MM.1S (cell line): Measurements from ENCODE around the gene ETV6.
"Not testable (repeated sequence)": the region's sequence is repeated elsewhere in the genome, so short reads cannot be mapped to it uniquely, and the experiment has no call there.

Experiments used
- DNase-seq: peaks from one replicate; pipeline ENCODE4 v3.0.0-alpha.2; 2015
- H2AFZ ChIP-seq: fragments of 300-600 bp; sonication (generic); 2 replicates; pipeline ENCODE4 v1.6.0; 2016; ENCODE audit warnings: antibody characterized with exemption, low read length
- H3F3A ChIP-seq: fragments of 300-600 bp; sonication (generic); 2 replicates; pipeline ENCODE4 v1.6.1; 2016; ENCODE audit warnings: mild to moderate bottlenecking, antibody characterized with exemption, low read length, moderate library complexity, mixed read lengths; ENCODE audit not compliant: insufficient read depth
- H3K27ac ChIP-seq: fragments of 300-600 bp; sonication (generic); 2 replicates; pipeline ENCODE4 v1.5.1; 2016; ENCODE audit warnings: mild to moderate bottlenecking, low read length
- H3K27me3 ChIP-seq: fragments of 300-600 bp; sonication (generic); replicated peaks from 2 replicates; pipeline ENCODE4 v1.6.0; 2016; ENCODE audit warnings: low read length; ENCODE audit not compliant: insufficient read depth
- H3K36me3 ChIP-seq: fragments of 300-600 bp; sonication (generic); replicated peaks from 2 replicates; pipeline ENCODE4 v1.6.1; 2016; ENCODE audit warnings: mild to moderate bottlenecking, low read length, mixed read lengths; ENCODE audit not compliant: insufficient read depth
- H3K4me1 ChIP-seq: fragments of 300-600 bp; sonication (generic); 2 replicates; pipeline ENCODE4 v1.6.1; 2016; ENCODE audit warnings: low read length, mixed read lengths
- H3K4me2 ChIP-seq: fragments of 300-600 bp; sonication (generic); 2 replicates; pipeline ENCODE4 v1.6.0; 2016; ENCODE audit warnings: low read depth, low read length
- H3K4me3 ChIP-seq: fragments of 300-600 bp; sonication (generic); 2 replicates; pipeline ENCODE4 v1.5.1; 2016; ENCODE audit warnings: low read length, mixed read lengths
- H3K79me2 ChIP-seq: fragments of 300-600 bp; sonication (generic); 2 replicates; pipeline ENCODE4 v1.6.1; 2016; ENCODE audit warnings: mixed run types, low read length, mixed read lengths
- H3K9ac ChIP-seq: fragments of 300-600 bp; sonication (generic); 2 replicates; pipeline ENCODE4 v1.6.1; 2016; ENCODE audit warnings: low read length, mixed read lengths
- H3K9me2 ChIP-seq: fragments of 300-600 bp; sonication (generic); replicated peaks from 2 replicates; pipeline ENCODE4 v1.6.1; 2016; ENCODE audit warnings: mild to moderate bottlenecking, low read length, mixed read lengths; ENCODE audit not compliant: insufficient read depth
- H3K9me3 ChIP-seq: fragments of 300-600 bp; sonication (generic); replicated peaks from 2 replicates; pipeline ENCODE4 v1.6.1; 2016; ENCODE audit warnings: mild to moderate bottlenecking, low read length, mixed read lengths; ENCODE audit not compliant: insufficient read depth
- H4K20me1 ChIP-seq: fragments of 300-600 bp; sonication (generic); 2 replicates; pipeline ENCODE4 v1.6.1; 2016; ENCODE audit warnings: mild to moderate bottlenecking, low read length, moderate library complexity, mixed read lengths; ENCODE audit not compliant: insufficient read depth
- CTCF ChIP-seq: fragments of 300-600 bp; sonication (generic); IDR thresholded peaks from 2 replicates; pipeline ENCODE4 v1.5.1; 2016; ENCODE audit warnings: antibody characterized with exemption, low read length, mixed read lengths
- EZH2 ChIP-seq: fragments of 300-600 bp; sonication (generic); optimal IDR thresholded peaks from 2 replicates; pipeline ENCODE3; 2017; ENCODE audit warnings: low read depth, mild to moderate bottlenecking, antibody characterized with exemption, low read length, mixed read lengths
- EZH2phosphoT487 ChIP-seq: fragments of 300-600 bp; sonication (generic); IDR thresholded peaks from 2 replicates; pipeline ENCODE4 v1.6.1; 2018; ENCODE audit warnings: antibody characterized with exemption, low read length

The ETV6 gene

GRCh38 chr12:11628353-11628752 is 21.1 kb upstream of the ETV6 start:
- Histone ChIP-seq H4K20me1 (no peaks in the 10 kb centered on the region), H3K27ac (no peak overlapping the region), H3F3A (no peaks in the 10 kb centered on the region), H3K27me3 (no peaks in the 10 kb centered on the region), H2AFZ (no peak overlapping the region), H3K9ac (no peak overlapping the region), H3K4me1 (no peaks in the 10 kb centered on the region), H3K36me3 (no peaks in the 10 kb centered on the region), H3K79me2 (no peaks in the 10 kb centered on the region), H3K9me3 (no peaks in the 10 kb centered on the region), H3K4me2 (no peak overlapping the region), H3K4me3 (no peak overlapping the region), H3K9me2 (no peaks in the 10 kb centered on the region)
- DNase-seq = no peak
- TF ChIP-seq EZH2 = no peak
- no peak for TF ChIP-seq CTCF
- TF ChIP-seq EZH2phosphoT487 = no peak

DNA sequence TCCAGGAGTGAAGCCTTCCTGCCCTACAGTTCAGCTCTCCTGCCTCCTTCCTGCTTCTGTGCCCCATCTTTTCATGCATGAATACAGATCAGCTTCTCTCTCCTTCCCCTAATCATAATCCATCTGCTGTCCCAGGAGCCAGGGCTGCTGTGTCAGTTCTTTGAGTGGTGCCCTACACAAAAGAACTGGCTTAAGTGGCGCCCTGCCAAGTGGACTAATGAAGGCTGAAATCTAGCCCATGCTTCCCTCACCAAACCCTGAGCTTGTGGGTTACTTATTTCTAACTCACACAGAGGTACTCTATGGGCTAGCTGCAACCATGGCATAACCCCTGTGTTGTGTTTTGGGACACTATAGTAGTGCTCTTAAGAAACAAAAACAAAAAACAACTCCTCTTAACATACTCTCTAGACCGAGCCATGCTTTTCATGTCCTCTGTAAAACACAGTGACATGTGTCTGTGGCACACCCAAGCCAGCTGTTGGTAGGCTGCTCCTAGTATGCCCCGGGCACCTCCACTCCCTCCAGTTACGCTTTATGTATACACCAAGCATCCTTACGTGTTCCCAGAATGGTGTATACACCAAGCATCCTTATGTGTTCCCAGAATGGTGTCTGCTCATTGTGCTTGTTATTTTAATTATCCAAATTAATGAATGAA is 19.3 kb upstream of the ETV6 start:
- H2AFZ ChIP-seq = no peak overlapping the region
- no peak overlapping the region for H3K4me3 ChIP-seq
- no peaks in the 10 kb centered on the region for H3K36me3 ChIP-seq
- no peak for DNase-seq
- H3K4me1 ChIP-seq = no peaks in the 10 kb centered on the region
- H3F3A ChIP-seq = no peaks in the 10 kb centered on the region
- no peaks in the 10 kb centered on the region for H3K9me3 ChIP-seq
- no peak overlapping the region for H3K9ac ChIP-seq
- H3K27me3 ChIP-seq = no peaks in the 10 kb centered on the region
- no peaks in the 10 kb centered on the region for H4K20me1 ChIP-seq
- no peaks in the 10 kb centered on the region for H3K9me2 ChIP-seq
- TF ChIP-seq EZH2 (no peak), CTCF (no peak), EZH2phosphoT487 (no peak)
- H3K4me2 ChIP-seq = no peak overlapping the region
- no peak overlapping the region for H3K27ac ChIP-seq
- no peaks in the 10 kb centered on the region for H3K79me2 ChIP-seq

GRCh38 chr12:11631288-11631687 is 18.2 kb upstream of the ETV6 start:
- Histone ChIP-seq H3K79me2 (no peaks in the 10 kb centered on the region), H3K9me2 (no peaks in the 10 kb centered on the region), H3F3A (no peaks in the 10 kb centered on the region), H3K9ac (no peak overlapping the region), H4K20me1 (no peaks in the 10 kb centered on the region), H3K36me3 (no peaks in the 10 kb centered on the region), H3K4me1 (no peaks in the 10 kb centered on the region), H3K27ac (no peak overlapping the region), H3K27me3 (no peaks in the 10 kb centered on the region), H2AFZ (no peak overlapping the region), H3K4me3 (no peak overlapping the region), H3K4me2 (no peak overlapping the region), H3K9me3 (no peaks in the 10 kb centered on the region)
- TF ChIP-seq EZH2 (no peak), CTCF (no peak), EZH2phosphoT487 (no peak)
- no peak for DNase-seq

GRCh38 chr12:11631881-11632280 is 17.6 kb upstream of the ETV6 start:
- not testable (repeated sequence) for H3K4me2 ChIP-seq, H3K9me3 ChIP-seq, H2AFZ ChIP-seq, H3K79me2 ChIP-seq, H3K36me3 ChIP-seq, H3K27ac ChIP-seq, H3K4me3 ChIP-seq, H3K27me3 ChIP-seq, H3K4me1 ChIP-seq, DNase-seq, H3F3A ChIP-seq, H4K20me1 ChIP-seq, H3K9me2 ChIP-seq, H3K9ac ChIP-seq
